ENCODE measurements around the gene BMPER. TPM values are rescaled to one million over a fixed set of nuclear protein-coding genes. Genes with fewer than 3 reads are reported as not detected.

The BMPER gene
- total RNA-seq, 1 experiment from 2014 or later, result 6.7 TPM

DNA sequence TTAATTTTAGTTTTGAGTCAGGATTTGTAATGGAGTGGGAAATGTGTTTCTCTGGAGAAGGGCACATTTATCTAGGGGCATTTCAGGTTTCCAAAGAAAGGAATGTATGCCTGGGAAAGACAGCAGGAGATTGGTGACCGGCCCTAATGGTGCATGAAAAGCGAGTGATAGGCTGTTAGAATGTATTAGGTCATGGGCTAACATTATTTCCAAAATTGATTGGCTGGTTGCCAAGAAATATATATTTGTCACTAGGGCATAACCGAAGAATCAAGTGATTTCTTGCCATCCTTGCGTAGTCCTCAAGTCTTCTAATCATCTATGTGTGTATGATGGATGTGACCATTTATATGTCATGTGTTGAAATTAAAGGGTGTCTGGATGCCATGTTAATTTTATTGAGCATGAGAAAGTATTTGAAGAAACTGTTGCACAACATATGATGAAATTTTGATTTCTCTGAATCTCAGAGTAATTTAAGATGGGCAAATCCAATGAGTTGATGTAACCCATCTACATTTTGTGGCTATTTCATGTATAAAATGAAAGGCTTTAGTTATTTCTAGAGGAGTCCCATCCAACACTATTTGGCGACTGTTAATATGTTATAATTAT, 248.4 kb downstream of the BMPER start:
- no peak for TF ChIP-seq CTCF (conservative IDR thresholded peaks at IDR 0.05; ENCODE audit: low read depth, low read length)
- no peak for TF ChIP-seq EZH2 (IDR thresholded peaks at IDR 0.05; ENCODE audit: borderline replicate concordance, low read depth, low read length, poor library complexity, severe bottlenecking)
- Histone ChIP-seq H3K27ac (ENCODE audit: low read depth, low read length, poor library complexity, severe bottlenecking) (no peak overlapping the region), H3K4me1 (ENCODE audit: insufficient read depth, low read length, poor library complexity, severe bottlenecking) (peaks cover 23% of the 10 kb centered on the region), H3K36me3 (ENCODE audit: insufficient read depth, low read length, poor library complexity, severe bottlenecking) (no peaks in the 10 kb centered on the region), H3K27me3 (replicated peaks; ENCODE audit: insufficient read depth, low read depth, low read length, poor library complexity) (no peaks in the 10 kb centered on the region), H3K9me3 (ENCODE audit: low read depth, low read length, poor library complexity, severe bottlenecking) (no peaks in the 10 kb centered on the region), H3K4me3 (ENCODE audit: low read depth, low read length, poor library complexity, severe bottlenecking) (no peak overlapping the region)
- ChIA-PET CTCF (no interaction called here), POLR2A (ENCODE audit: low non-redundant PET) (no interaction called here)
- no peak for DNase-seq (ENCODE audit: low spot score)
- TSS peak; percentile 45 for BruUV-seq (replicated peaks)
- intact Hi-C loops (cut with micrococcal nuclease; ENCODE audit: unreplicated experiment), result loop anchor here (10.0 kb wide), 1 partner anchor 169 kb away; no protein-coding TSS in a partner anchor

- peak; percentile 85 for DNase-seq (ENCODE audit: low spot score)
- ChIA-PET POLR2A (ENCODE audit: low non-redundant PET) (no interaction called here), CTCF (interaction anchor here (0.7 to 1.2 kb wide), 3 partner anchors 21 to 397 kb away, joined by 3 to 9 read pairs (median 6); no protein-coding TSS in a partner anchor)
- H3K27ac ChIP-seq (ENCODE audit: low read depth, low read length, poor library complexity, severe bottlenecking), result peak overlapping the region; percentile 49
- TF ChIP-seq EZH2 (IDR thresholded peaks at IDR 0.05; ENCODE audit: borderline replicate concordance, low read depth, low read length, poor library complexity, severe bottlenecking) (no peak), CTCF (conservative IDR thresholded peaks at IDR 0.05; ENCODE audit: low read depth, low read length) (no peak)
- peaks cover 26% of the 10 kb centered on the region for H3K4me1 ChIP-seq (ENCODE audit: insufficient read depth, low read length, poor library complexity, severe bottlenecking)
- no peak overlapping the region for H3K4me3 ChIP-seq (ENCODE audit: low read depth, low read length, poor library complexity, severe bottlenecking)
- no TSS peak for BruUV-seq (replicated peaks)
- intact Hi-C loops (cut with micrococcal nuclease; ENCODE audit: unreplicated experiment), result loop anchor here (10.0 kb wide), 1 partner anchor 171 kb away; no protein-coding TSS in a partner anchor
- no peaks in the 10 kb centered on the region for H3K36me3 ChIP-seq (ENCODE audit: insufficient read depth, low read length, poor library complexity, severe bottlenecking)
- no peaks in the 10 kb centered on the region for H3K9me3 ChIP-seq (ENCODE audit: low read depth, low read length, poor library complexity, severe bottlenecking)
- H3K27me3 ChIP-seq (replicated peaks; ENCODE audit: insufficient read depth, low read depth, low read length, poor library complexity), result no peaks in the 10 kb centered on the region
These were observed 250.0 kb downstream of the BMPER start for GRCh38 chr7:34155220-34155908.

- TF ChIP-seq EZH2 (IDR thresholded peaks at IDR 0.05; ENCODE audit: borderline replicate concordance, low read depth, low read length, poor library complexity, severe bottlenecking) (no peak), CTCF (conservative IDR thresholded peaks at IDR 0.05; ENCODE audit: low read depth, low read length) (no peak)
- ChIA-PET POLR2A (ENCODE audit: low non-redundant PET) (no interaction called here), CTCF (interaction anchor here (0.6 kb wide), 1 partner anchor 109 kb away, joined by 4 read pairs; no protein-coding TSS in a partner anchor)
- Histone ChIP-seq H3K4me1 (ENCODE audit: insufficient read depth, low read length, poor library complexity, severe bottlenecking) (peaks cover 26% of the 10 kb centered on the region), H3K27ac (ENCODE audit: low read depth, low read length, poor library complexity, severe bottlenecking) (peak overlapping the region; percentile 49), H3K27me3 (replicated peaks; ENCODE audit: insufficient read depth, low read depth, low read length, poor library complexity) (no peaks in the 10 kb centered on the region), H3K9me3 (ENCODE audit: low read depth, low read length, poor library complexity, severe bottlenecking) (no peaks in the 10 kb centered on the region), H3K36me3 (ENCODE audit: insufficient read depth, low read length, poor library complexity, severe bottlenecking) (no peaks in the 10 kb centered on the region), H3K4me3 (ENCODE audit: low read depth, low read length, poor library complexity, severe bottlenecking) (no peak overlapping the region)
- intact Hi-C loops (cut with micrococcal nuclease; ENCODE audit: unreplicated experiment), result loop anchor here (10.0 kb wide), 1 partner anchor 172 kb away; no protein-coding TSS in a partner anchor
- no peak for DNase-seq (ENCODE audit: low spot score)
- BruUV-seq (replicated peaks), result no TSS peak
These were observed 251.0 kb downstream of the BMPER start for GRCh38 chr7:34156336-34156735.
